Neural crest cell (in vitro differentiated cells): ENCODE results near the gene RDH11. TPM values are rescaled to one million over a fixed set of nuclear protein-coding genes. Genes with fewer than 3 reads are reported as not detected.

ENCODE experiments used
- DNase-seq: peaks from one replicate; pipeline ENCODE4 v3.0.0; 2021; ENCODE audit warnings: low read depth, mixed read lengths, low spot score
- H3K27ac Mint-ChIP-seq: one replicate; pipeline ENCODE4 v1.8.0; 2021; ENCODE audit warnings: mild to moderate bottlenecking, mixed read lengths; ENCODE audit not compliant: unreplicated experiment
- H3K27me3 Mint-ChIP-seq: 2 replicates; pipeline ENCODE4 v1.8.0; 2021; ENCODE audit warnings: low read depth, mild to moderate bottlenecking, mixed read lengths
- H3K36me3 Mint-ChIP-seq: 2 replicates; pipeline ENCODE4 v1.8.0; 2021; ENCODE audit warnings: low read depth, mild to moderate bottlenecking, mixed read lengths
- H3K4me1 Mint-ChIP-seq: 2 replicates; pipeline ENCODE4 v1.8.0; 2021; ENCODE audit warnings: mixed read lengths
- H3K4me3 Mint-ChIP-seq: one replicate; pipeline ENCODE4 v1.8.0; 2021; ENCODE audit warnings: mild to moderate bottlenecking, mixed read lengths
- H3K9me3 Mint-ChIP-seq: 2 replicates; pipeline ENCODE4 v1.8.0; 2021; ENCODE audit warnings: mixed read lengths
- total RNA-seq: library from RNA; stranded (reverse); gene quantifications from 2 replicates; pipeline ENCODE4 v1.2.1, GENCODE V29; 2021
- TF ChIP-seq, protein P1 (sequence below): fragments of 200-600 bp; sonication (generic); conservative IDR thresholded peaks from 2 replicates; pipeline ENCODE4 v1.5.0; 2021; ENCODE audit warnings: antibody characterized with exemption, mild to moderate bottlenecking

RDH11 gene
- total RNA-seq, 1 donor from 2014 or later, result 79.9 TPM

DNA sequence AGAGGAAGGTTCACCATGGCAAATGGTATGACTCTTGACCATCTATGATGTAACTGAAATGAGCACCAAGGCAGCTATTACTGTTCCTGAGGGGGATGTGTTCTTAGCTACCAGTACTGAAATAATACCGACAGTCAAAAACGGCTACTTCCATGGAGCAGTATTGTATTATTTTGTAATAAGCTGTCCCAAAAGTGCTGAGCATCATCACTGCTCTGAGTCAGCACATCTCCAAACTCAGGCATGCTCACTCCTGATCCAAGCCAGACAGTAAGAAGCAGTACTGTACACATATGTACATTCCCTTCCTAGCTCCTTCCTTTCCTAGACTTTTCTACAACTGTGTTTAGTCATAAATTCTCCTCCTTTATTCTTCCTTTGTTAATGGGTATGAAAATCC, 29.7 kb downstream of the RDH11 start:
- Mint-ChIP-seq H3K4me1 (peaks cover 14% of the 10 kb centered on the region), H3K27me3 (no peaks in the 10 kb centered on the region), H3K4me3 (no peak overlapping the region), H3K27ac (peak overlapping the region; percentile 73), H3K36me3 (no peaks in the 10 kb centered on the region), H3K9me3 (no peaks in the 10 kb centered on the region)
- no peak for DNase-seq
- TF ChIP-seq, protein P1, sequence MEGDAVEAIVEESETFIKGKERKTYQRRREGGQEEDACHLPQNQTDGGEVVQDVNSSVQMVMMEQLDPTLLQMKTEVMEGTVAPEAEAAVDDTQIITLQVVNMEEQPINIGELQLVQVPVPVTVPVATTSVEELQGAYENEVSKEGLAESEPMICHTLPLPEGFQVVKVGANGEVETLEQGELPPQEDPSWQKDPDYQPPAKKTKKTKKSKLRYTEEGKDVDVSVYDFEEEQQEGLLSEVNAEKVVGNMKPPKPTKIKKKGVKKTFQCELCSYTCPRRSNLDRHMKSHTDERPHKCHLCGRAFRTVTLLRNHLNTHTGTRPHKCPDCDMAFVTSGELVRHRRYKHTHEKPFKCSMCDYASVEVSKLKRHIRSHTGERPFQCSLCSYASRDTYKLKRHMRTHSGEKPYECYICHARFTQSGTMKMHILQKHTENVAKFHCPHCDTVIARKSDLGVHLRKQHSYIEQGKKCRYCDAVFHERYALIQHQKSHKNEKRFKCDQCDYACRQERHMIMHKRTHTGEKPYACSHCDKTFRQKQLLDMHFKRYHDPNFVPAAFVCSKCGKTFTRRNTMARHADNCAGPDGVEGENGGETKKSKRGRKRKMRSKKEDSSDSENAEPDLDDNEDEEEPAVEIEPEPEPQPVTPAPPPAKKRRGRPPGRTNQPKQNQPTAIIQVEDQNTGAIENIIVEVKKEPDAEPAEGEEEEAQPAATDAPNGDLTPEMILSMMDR, result no peak

DNA sequence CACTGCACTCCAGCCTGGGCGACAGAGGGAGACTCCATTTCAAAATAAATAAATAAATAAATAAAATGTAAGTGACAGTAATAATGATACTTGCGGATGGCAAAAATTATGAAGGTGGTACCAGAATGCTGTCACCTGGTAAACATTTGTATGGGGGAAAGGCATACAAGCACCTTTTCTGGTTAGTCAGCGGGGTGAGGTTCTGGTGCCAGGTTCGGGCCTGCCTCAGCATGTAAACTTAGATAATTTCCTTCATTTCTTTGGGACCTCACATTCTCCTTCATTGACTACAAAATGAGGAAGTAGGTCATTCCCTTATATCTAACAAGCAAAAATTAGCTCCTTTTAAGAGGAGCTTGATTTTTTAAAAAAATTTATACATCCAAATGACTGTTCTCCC, 31.9 kb downstream of the RDH11 start:
- TF ChIP-seq, protein P1, result no peak
- Mint-ChIP-seq H3K9me3 (no peaks in the 10 kb centered on the region), H3K36me3 (peaks cover 1% of the 10 kb centered on the region), H3K4me3 (no peak overlapping the region), H3K4me1 (peaks cover 7% of the 10 kb centered on the region), H3K27ac (no peak overlapping the region), H3K27me3 (no peaks in the 10 kb centered on the region)
- no peak for DNase-seq

DNA sequence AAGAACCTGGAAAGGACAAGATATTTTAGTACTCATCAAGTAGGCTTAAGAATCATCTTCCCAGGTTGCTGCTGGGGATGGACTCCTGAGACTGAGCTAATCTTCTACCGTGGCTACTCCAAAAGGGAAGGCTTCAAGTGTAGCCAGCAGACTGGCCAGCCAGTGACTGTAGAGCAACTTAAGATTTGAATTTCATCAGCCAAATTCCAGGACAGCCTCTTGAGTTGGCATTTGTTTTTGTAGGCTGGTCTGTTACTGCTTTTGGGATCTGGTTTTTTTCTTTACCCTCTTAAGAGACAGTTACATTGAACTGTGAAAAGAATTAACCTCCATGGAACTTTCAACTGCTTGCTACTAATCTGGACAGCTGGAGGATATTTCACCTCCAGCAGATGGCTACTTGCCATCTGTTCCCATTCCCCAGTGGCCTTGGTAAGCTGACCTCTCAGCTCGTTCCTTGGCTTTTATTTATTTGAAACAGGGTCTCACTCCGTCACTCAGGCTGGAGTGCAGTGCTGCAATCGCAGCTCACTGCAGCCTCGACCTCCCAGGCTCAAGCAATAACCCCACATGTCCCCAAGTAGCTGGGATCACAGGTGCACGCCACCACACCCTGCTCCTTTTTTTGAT, 41.8 kb downstream of the RDH11 start:
- DNase-seq, result no peak
- H3K4me3 Mint-ChIP-seq, result no peak overlapping the region
- no peaks in the 10 kb centered on the region for H3K27me3 Mint-ChIP-seq
- TF ChIP-seq, protein P1, result no peak
- H3K4me1 Mint-ChIP-seq, result no peaks in the 10 kb centered on the region
- no peaks in the 10 kb centered on the region for H3K9me3 Mint-ChIP-seq
- peak overlapping the region; percentile 84 for H3K27ac Mint-ChIP-seq
- H3K36me3 Mint-ChIP-seq, result peaks cover 15% of the 10 kb centered on the region

DNA sequence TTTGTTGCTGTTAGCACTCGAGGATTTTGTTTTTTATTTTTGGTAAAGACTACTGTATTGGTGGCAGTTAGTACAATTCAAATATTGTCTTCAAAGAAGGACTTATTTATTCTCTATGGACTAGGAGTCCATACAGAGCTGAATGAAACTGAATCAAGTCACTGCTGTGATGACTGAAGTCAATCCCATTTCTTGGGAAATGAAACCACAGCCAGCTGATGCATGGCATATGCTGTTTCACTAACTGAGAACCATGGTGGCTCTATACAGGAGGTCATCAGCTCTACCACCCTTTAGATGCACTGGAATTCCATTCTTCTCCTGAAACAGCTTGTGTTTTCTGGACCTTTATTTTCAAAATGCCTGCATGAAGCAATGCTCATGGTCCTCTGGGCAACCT, 43.4 kb downstream of the RDH11 start:
- H3K4me3 Mint-ChIP-seq, result no peak overlapping the region
- no peak for DNase-seq
- H3K27me3 Mint-ChIP-seq, result no peaks in the 10 kb centered on the region
- TF ChIP-seq, protein P1, result no peak
- H3K9me3 Mint-ChIP-seq, result no peaks in the 10 kb centered on the region
- H3K36me3 Mint-ChIP-seq, result peaks cover 14% of the 10 kb centered on the region
- H3K27ac Mint-ChIP-seq, result no peak overlapping the region
- H3K4me1 Mint-ChIP-seq, result no peaks in the 10 kb centered on the region

DNA sequence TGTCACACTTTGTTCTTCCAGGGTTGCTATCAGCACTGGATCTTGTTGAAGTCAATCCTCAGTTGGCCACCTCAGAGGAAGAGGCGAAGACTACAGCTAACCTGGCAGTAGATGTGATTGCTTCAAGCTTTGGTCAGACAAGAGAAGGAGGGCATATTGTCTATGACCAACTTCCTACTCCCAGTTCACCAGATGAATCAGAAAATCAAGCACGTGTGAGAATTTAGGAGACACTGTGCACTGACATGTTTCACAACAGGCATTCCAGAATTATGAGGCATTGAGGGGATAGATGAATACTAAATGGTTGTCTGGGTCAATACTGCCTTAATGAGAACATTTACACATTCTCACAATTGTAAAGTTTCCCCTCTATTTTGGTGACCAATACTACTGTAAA, 44.9 kb downstream of the RDH11 start:
- H3K36me3 Mint-ChIP-seq, result peaks cover 19% of the 10 kb centered on the region
- TF ChIP-seq, protein P1, result no peak
- no peak for DNase-seq
- H3K4me3 Mint-ChIP-seq, result no peak overlapping the region
- H3K27me3 Mint-ChIP-seq, result no peaks in the 10 kb centered on the region
- no peaks in the 10 kb centered on the region for H3K9me3 Mint-ChIP-seq
- no peaks in the 10 kb centered on the region for H3K4me1 Mint-ChIP-seq
- no peak overlapping the region for H3K27ac Mint-ChIP-seq
